ENCODE results near the gene MAPKAP1. TPM values are rescaled to one million over a fixed set of nuclear protein-coding genes. Genes with fewer than 3 reads are reported as not detected.

The MAPKAP1 gene
- total RNA-seq, 2 donors from 2014 or later = 75.3 to 91.6 TPM

- no peaks in the 10 kb centered on the region for H3K27me3 Mint-ChIP-seq (ENCODE audit: insufficient read depth)
- H3K36me3 Mint-ChIP-seq (ENCODE audit: low read depth) = peaks cover 2% of the 10 kb centered on the region
- H3K9me3 Mint-ChIP-seq = no peaks in the 10 kb centered on the region
- H3K27ac Mint-ChIP-seq = no peak overlapping the region
- WGBS, 2 experiments (ENCODE audit: insufficient coverage in 1 of 2, insufficient read length in 1 of 2) = 94 to 100% methylated on average over 1 to 2 of the region's 2 CpGs
- TF ChIP-seq CTCF (conservative IDR thresholded peaks at IDR 0.05) = no peak
- Histone ChIP-seq H3K9ac (ENCODE audit: extremely low read depth, low read length, poor library complexity, severe bottlenecking) (no peak overlapping the region), H3K27ac (ENCODE audit: low read depth, low read length) (no peak overlapping the region), H3K4me1 (ENCODE audit: control insufficient read depth, insufficient read depth, low read length) (no peaks in the 10 kb centered on the region), H3K9me3 (ENCODE audit: control insufficient read depth, low read length) (no peaks in the 10 kb centered on the region), H3K36me3 (ENCODE audit: control insufficient read depth, insufficient read depth, low read length) (peaks cover 10% of the 10 kb centered on the region), H3K27me3 (ENCODE audit: control insufficient read depth, insufficient read depth, low read length, poor library complexity, severe bottlenecking) (no peaks in the 10 kb centered on the region), H3K4me3 (ENCODE audit: low read length) (no peak overlapping the region)
- no peak overlapping the region for H3K4me3 Mint-ChIP-seq
- DNase-seq = no peak
- H3K4me1 Mint-ChIP-seq = peaks cover 8% of the 10 kb centered on the region
These were observed 147.1 kb downstream of the MAPKAP1 start for GRCh38 chr9:125559894-125560293.

GRCh38 chr9:125559194-125559593, 147.8 kb downstream of the MAPKAP1 start:
- Histone ChIP-seq H3K9me3 (ENCODE audit: control insufficient read depth, low read length) (no peaks in the 10 kb centered on the region), H3K36me3 (ENCODE audit: control insufficient read depth, insufficient read depth, low read length) (peaks cover 10% of the 10 kb centered on the region), H3K4me1 (ENCODE audit: control insufficient read depth, insufficient read depth, low read length) (no peaks in the 10 kb centered on the region), H3K27ac (ENCODE audit: low read depth, low read length) (no peak overlapping the region), H3K9ac (ENCODE audit: extremely low read depth, low read length, poor library complexity, severe bottlenecking) (no peak overlapping the region), H3K27me3 (ENCODE audit: control insufficient read depth, insufficient read depth, low read length, poor library complexity, severe bottlenecking) (no peaks in the 10 kb centered on the region), H3K4me3 (ENCODE audit: low read length) (no peak overlapping the region)
- H3K27ac Mint-ChIP-seq = no peak overlapping the region
- no peak overlapping the region for H3K4me3 Mint-ChIP-seq
- 95 to 96% methylated on average over 4 to 6 of the region's 6 CpGs for WGBS, 2 experiments (ENCODE audit: insufficient coverage in 1 of 2, insufficient read length in 1 of 2)
- H3K4me1 Mint-ChIP-seq = peaks cover 6% of the 10 kb centered on the region
- peaks cover 4% of the 10 kb centered on the region for H3K36me3 Mint-ChIP-seq (ENCODE audit: low read depth)
- H3K9me3 Mint-ChIP-seq = no peaks in the 10 kb centered on the region
- H3K27me3 Mint-ChIP-seq (ENCODE audit: insufficient read depth) = no peaks in the 10 kb centered on the region
- no peak for DNase-seq
- TF ChIP-seq CTCF (conservative IDR thresholded peaks at IDR 0.05) = no peak

- Histone ChIP-seq H3K27me3 (ENCODE audit: control insufficient read depth, insufficient read depth, low read length, poor library complexity, severe bottlenecking) (no peaks in the 10 kb centered on the region), H3K9ac (ENCODE audit: extremely low read depth, low read length, poor library complexity, severe bottlenecking) (no peak overlapping the region)
These were observed 148.4 kb downstream of the MAPKAP1 start for GRCh38 chr9:125558453-125559092.

More at GRCh38 chr9:125558453-125559092, 148.4 kb downstream of the MAPKAP1 start:
- Mint-ChIP-seq H3K36me3 (ENCODE audit: low read depth) (peaks cover 10% of the 10 kb centered on the region), H3K27ac (peak overlapping the region; percentile 88), H3K27me3 (ENCODE audit: insufficient read depth) (no peaks in the 10 kb centered on the region), H3K4me1 (peaks cover 6% of the 10 kb centered on the region), H3K9me3 (no peaks in the 10 kb centered on the region), H3K4me3 (no peak overlapping the region)
- 0 to 6% methylated on average over 1 of the region's 2 CpGs for WGBS, 2 experiments (ENCODE audit: insufficient coverage in 1 of 2, insufficient read length in 1 of 2)
- Histone ChIP-seq H3K36me3 (ENCODE audit: control insufficient read depth, insufficient read depth, low read length) (peaks cover 10% of the 10 kb centered on the region), H3K9me3 (ENCODE audit: control insufficient read depth, low read length) (no peaks in the 10 kb centered on the region), H3K27ac (ENCODE audit: low read depth, low read length) (no peak overlapping the region), H3K4me1 (ENCODE audit: control insufficient read depth, insufficient read depth, low read length) (no peaks in the 10 kb centered on the region), H3K4me3 (ENCODE audit: low read length) (no peak overlapping the region)
- TF ChIP-seq CTCF (conservative IDR thresholded peaks at IDR 0.05) = peak; percentile 88
- DNase-seq = peak; percentile 84
